Measurements from ENCODE around the gene SLC4A5.

SLC4A5 gene

DNA sequence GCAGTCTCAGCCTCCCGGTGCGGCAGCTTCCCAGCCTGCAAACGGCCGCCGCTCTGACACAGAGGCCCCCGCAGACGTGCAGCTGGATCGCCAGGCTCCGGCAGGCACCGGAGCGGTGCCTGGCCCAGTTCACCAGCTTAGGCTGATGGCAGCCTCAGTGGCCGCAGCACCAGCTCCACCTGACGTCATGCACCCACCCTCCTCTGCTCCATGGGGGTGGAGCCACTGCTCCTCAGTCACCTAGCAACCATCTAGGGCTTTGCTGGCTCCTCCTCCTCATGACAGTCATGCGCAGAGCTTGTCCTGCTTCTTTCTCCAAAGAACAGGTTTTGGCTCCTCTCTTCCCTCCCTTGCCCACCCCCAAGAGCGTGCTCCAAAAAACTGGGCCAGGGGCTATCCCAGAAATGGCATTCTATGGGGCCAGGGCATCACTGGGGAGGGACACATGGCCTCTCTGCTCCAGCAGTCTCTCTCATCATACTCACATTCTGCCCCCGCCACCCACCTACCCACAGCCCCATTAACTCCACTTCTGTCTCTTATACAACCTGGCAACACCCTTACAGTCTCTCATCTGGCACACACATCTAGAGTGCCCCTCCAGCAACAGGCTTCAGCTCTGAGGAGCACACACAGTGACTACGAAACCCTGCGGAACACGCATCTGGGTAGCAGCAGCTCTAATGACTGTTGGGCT is 31.4 kb upstream of the SLC4A5 start (continued):
- no peak for TF ChIP-seq AEBP2 (tag by site-specific recombination; IDR thresholded peaks at IDR 0.05; ENCODE audit: borderline replicate concordance)
- no peak for TF ChIP-seq YY2 (tag by site-specific recombination; IDR thresholded peaks at IDR 0.05)
- TF ChIP-seq ZNF501 (tag by site-specific recombination; IDR thresholded peaks at IDR 0.05) = no peak
- no peak for TF ChIP-seq ZNF660 (tag by site-specific recombination; IDR thresholded peaks at IDR 0.05)

GRCh38 chr2:74373985-74374384 is 30.8 kb upstream of the SLC4A5 start:
- Histone ChIP-seq H3K9me3 (ENCODE audit: control insufficient read depth, insufficient read depth, low read depth, low read length) (no peaks in the 10 kb centered on the region), H3K36me3 (ENCODE audit: control insufficient read depth in 2 of 2, insufficient read depth in 1 of 2, low read length in 2 of 2) (peaks cover 3 to 60% of the 10 kb centered on the region in 2 experiments; a peak in 2 of 3 replicates), H3K27ac (ENCODE audit: extremely low read depth, low read depth, low read length) (no peak overlapping the region), H3K4me1 (ENCODE audit: control insufficient read depth, insufficient read depth, low read length) (peaks cover 21% of the 10 kb centered on the region), H3K4me3 (ENCODE audit: low read depth, low read length) (no peak overlapping the region)
- no peak for TF ChIP-seq ZEB2 (tag by site-specific recombination; IDR thresholded peaks at IDR 0.05)
- TF ChIP-seq ZNF155 (tag by site-specific recombination; IDR thresholded peaks at IDR 0.05) = no peak
- no peak for TF ChIP-seq ZNF354C (tag by site-specific recombination; IDR thresholded peaks at IDR 0.05; ENCODE audit: borderline replicate concordance, low read depth)
- no peak for TF ChIP-seq ZNF175 (tag by site-specific recombination; IDR thresholded peaks at IDR 0.05)
- no peak for TF ChIP-seq ZNF24 (tag by site-specific recombination; IDR thresholded peaks at IDR 0.05)
- TF ChIP-seq ZNF202 (tag by site-specific recombination; IDR thresholded peaks at IDR 0.05; ENCODE audit: borderline replicate concordance) = no peak
- TF ChIP-seq ELK4 (IDR thresholded peaks at IDR 0.05; ENCODE audit: borderline replicate concordance, low read depth, low read length) = no peak
- no peak for TF ChIP-seq ZNF184 (tag by site-specific recombination; IDR thresholded peaks at IDR 0.05)
- CTCF ChIA-PET = interaction anchor here (3.2 kb wide), 1 partner anchor 18 kb away, joined by 11 read pairs; no protein-coding TSS in a partner anchor
- POLR2A ChIA-PET = interaction anchor here (0.7 to 1.7 kb wide), 3 partner anchors 17 to 637 kb away, joined by 3 to 6 read pairs (median 4); partner anchors contain the start of gene TPRKB

GRCh38 chr2:74373221-74373676 is 30.0 kb upstream of the SLC4A5 start:
- Histone ChIP-seq H3K36me3 (ENCODE audit: control insufficient read depth in 2 of 2, insufficient read depth in 1 of 2, low read length in 2 of 2) (peaks cover 4 to 68% of the 10 kb centered on the region in 2 experiments; a peak in 2 of 3 replicates), H3K27ac (ENCODE audit: extremely low read depth, low read depth, low read length) (no peak overlapping the region), H3K4me3 (ENCODE audit: low read depth, low read length) (no peak overlapping the region), H3K9me3 (ENCODE audit: control insufficient read depth, insufficient read depth, low read depth, low read length) (no peaks in the 10 kb centered on the region), H3K4me1 (ENCODE audit: control insufficient read depth, insufficient read depth, low read length) (peaks cover 21% of the 10 kb centered on the region)
- TF ChIP-seq WT1 (tag by site-specific recombination; IDR thresholded peaks at IDR 0.05) = peak; percentile 67
- TF ChIP-seq ZNF473 (tag by site-specific recombination; IDR thresholded peaks at IDR 0.05) = no peak
- TF ChIP-seq ZXDB (tag by site-specific recombination; IDR thresholded peaks at IDR 0.05) = no peak
- no peak for TF ChIP-seq ZNF2 (tag by site-specific recombination; IDR thresholded peaks at IDR 0.05)
- no peak for TF ChIP-seq ZBTB11 (tag by site-specific recombination; conservative IDR thresholded peaks at IDR 0.05; ENCODE audit: low read depth)
- peak; percentile 48; the same call in 1 of the 2 replicates for TF ChIP-seq ZBTB17 (tag by site-specific recombination; IDR thresholded peaks at IDR 0.05)
- TF ChIP-seq KLF1 (tag by site-specific recombination; IDR thresholded peaks at IDR 0.05) = peak; percentile 56
- peak; percentile 40; the same call in 1 of the 2 replicates for TF ChIP-seq ZNF76 (tag by site-specific recombination; IDR thresholded peaks at IDR 0.05; ENCODE audit: borderline replicate concordance, low read depth)
- peak; percentile 72 for TF ChIP-seq ZNF600 (tag by site-specific recombination; IDR thresholded peaks at IDR 0.05)
- TF ChIP-seq, protein P1, sequence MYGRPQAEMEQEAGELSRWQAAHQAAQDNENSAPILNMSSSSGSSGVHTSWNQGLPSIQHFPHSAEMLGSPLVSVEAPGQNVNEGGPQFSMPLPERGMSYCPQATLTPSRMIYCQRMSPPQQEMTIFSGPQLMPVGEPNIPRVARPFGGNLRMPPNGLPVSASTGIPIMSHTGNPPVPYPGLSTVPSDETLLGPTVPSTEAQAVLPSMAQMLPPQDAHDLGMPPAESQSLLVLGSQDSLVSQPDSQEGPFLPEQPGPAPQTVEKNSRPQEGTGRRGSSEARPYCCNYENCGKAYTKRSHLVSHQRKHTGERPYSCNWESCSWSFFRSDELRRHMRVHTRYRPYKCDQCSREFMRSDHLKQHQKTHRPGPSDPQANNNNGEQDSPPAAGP (tag by site-specific recombination; IDR thresholded peaks at IDR 0.05) = 0 out of 2 replicates have a peak, but pooled peaks have one; percentile 19
- 0 out of 2 replicates have a peak, but pooled peaks have one; percentile 44 for TF ChIP-seq ZNF10 (tag by site-specific recombination; IDR thresholded peaks at IDR 0.05)
- TF ChIP-seq IKZF3 (tag by site-specific recombination; IDR thresholded peaks at IDR 0.05) = 0 out of 2 replicates have a peak, but pooled peaks have one; percentile 22
- CTCF ChIA-PET = interaction anchor here (3.2 kb wide), 1 partner anchor 18 kb away, joined by 11 read pairs; no protein-coding TSS in a partner anchor
- POLR2A ChIA-PET = no interaction called here

All from HEK293 (cell line).